T-helper 2 cell treated with Interferon-gamma antibody and Interleukin-4, amounts not matched to agents 100 ng/mL and 5 ng/mL, for 36 hours (primary cell): Measurements from ENCODE around the gene GALNT2. TPM values are rescaled to one million over a fixed set of nuclear protein-coding genes. Genes with fewer than 3 reads are reported as not detected.

Experiments
- intact Hi-C: fragments of 100-400 bp; cut with micrococcal nuclease; formaldehyde crosslinking; loops from one replicate; pipeline ENCODE4 v1.15.1; 2023
- total RNA-seq: library from RNA; stranded (reverse); gene quantifications from 2 replicates; pipeline ENCODE4 v1.2.3, GENCODE V29; 2022

GALNT2 gene
- total RNA-seq, 1 donor from 2014 or later = 26.6 TPM

- intact Hi-C loops = no loop called here
Measured at GRCh38 chr1:230226007-230226800, 159.2 kb downstream of the GALNT2 start.

- intact Hi-C loops = no loop called here
Measured at GRCh38 chr1:230226814-230227213, 159.8 kb downstream of the GALNT2 start.

GRCh38 chr1:230228236-230228897 is 161.3 kb downstream of the GALNT2 start:
- intact Hi-C loops = no loop called here

GRCh38 chr1:230230273-230230672 is 163.2 kb downstream of the GALNT2 start:
- intact Hi-C loops = no loop called here

GRCh38 chr1:230230948-230231773 is 164.1 kb downstream of the GALNT2 start:
- intact Hi-C loops = no loop called here

- intact Hi-C loops = no loop called here
Measured at GRCh38 chr1:230231774-230232145, 164.7 kb downstream of the GALNT2 start.

- intact Hi-C loops = no loop called here
Measured at GRCh38 chr1:230232371-230232771, 165.3 kb downstream of the GALNT2 start.

- intact Hi-C loops = no loop called here
Measured at GRCh38 chr1:230233786-230234185, 166.7 kb downstream of the GALNT2 start.

- intact Hi-C loops = no loop called here
Measured at GRCh38 chr1:230235876-230236275, 168.8 kb downstream of the GALNT2 start.

GRCh38 chr1:230236301-230237008 is 169.4 kb downstream of the GALNT2 start:
- intact Hi-C loops = no loop called here

GRCh38 chr1:230237009-230237370 is 170.0 kb downstream of the GALNT2 start:
- intact Hi-C loops = no loop called here

- intact Hi-C loops = no loop called here
Measured at GRCh38 chr1:230237805-230238204, 170.8 kb downstream of the GALNT2 start.

- intact Hi-C loops = no loop called here
Measured at GRCh38 chr1:230240446-230241086, 173.5 kb downstream of the GALNT2 start.

- intact Hi-C loops = no loop called here
Measured at GRCh38 chr1:230242326-230242725, 175.3 kb downstream of the GALNT2 start.

GRCh38 chr1:230243146-230243545 is 176.1 kb downstream of the GALNT2 start:
- intact Hi-C loops = no loop called here

- intact Hi-C loops = no loop called here
Measured at GRCh38 chr1:230243583-230244353, 176.7 kb downstream of the GALNT2 start.

GRCh38 chr1:230246551-230246950 is 179.5 kb downstream of the GALNT2 start:
- intact Hi-C loops = no loop called here

- intact Hi-C loops = no loop called here
Measured at GRCh38 chr1:230248016-230248888, 181.2 kb downstream of the GALNT2 start.

GRCh38 chr1:230248889-230249270 is 181.8 kb downstream of the GALNT2 start:
- intact Hi-C loops = no loop called here
